ENCODE data around the gene TTLL7.

DNA sequence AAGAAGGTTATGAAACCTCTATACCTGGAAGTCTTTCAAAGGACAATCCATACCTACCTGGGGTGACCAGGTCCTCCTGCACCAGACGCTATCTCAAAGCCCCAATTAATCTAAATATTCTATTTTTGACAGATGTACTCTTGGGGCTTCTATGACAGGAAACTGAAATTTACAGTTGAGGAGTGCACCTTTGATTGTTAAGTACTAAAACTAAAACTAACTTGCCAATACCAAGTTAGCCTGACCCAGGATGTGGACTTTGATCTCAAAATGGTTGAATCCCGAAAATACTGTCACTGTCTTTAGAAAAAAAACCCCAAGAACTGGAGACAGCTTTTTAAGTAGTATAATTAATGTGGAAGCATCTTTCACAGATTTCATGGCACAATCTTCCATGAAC, 162.4 kb downstream of the TTLL7 start:
- TF ChIP-seq POLR2A (IDR thresholded peaks at IDR 0.05) = no peak
- TF ChIP-seq, protein P1, sequence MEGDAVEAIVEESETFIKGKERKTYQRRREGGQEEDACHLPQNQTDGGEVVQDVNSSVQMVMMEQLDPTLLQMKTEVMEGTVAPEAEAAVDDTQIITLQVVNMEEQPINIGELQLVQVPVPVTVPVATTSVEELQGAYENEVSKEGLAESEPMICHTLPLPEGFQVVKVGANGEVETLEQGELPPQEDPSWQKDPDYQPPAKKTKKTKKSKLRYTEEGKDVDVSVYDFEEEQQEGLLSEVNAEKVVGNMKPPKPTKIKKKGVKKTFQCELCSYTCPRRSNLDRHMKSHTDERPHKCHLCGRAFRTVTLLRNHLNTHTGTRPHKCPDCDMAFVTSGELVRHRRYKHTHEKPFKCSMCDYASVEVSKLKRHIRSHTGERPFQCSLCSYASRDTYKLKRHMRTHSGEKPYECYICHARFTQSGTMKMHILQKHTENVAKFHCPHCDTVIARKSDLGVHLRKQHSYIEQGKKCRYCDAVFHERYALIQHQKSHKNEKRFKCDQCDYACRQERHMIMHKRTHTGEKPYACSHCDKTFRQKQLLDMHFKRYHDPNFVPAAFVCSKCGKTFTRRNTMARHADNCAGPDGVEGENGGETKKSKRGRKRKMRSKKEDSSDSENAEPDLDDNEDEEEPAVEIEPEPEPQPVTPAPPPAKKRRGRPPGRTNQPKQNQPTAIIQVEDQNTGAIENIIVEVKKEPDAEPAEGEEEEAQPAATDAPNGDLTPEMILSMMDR (IDR thresholded peaks at IDR 0.05) = no peak
- no peak for TF ChIP-seq EP300 (IDR thresholded peaks at IDR 0.05)
